H1 (cell line): ENCODE results near the gene SCG2.

ENCODE experiments used
- BCL11A ChIP-seq, 2 experiments: IDR thresholded peaks; one replicate each; pipeline ENCODE4 v1.6.1; 2011; ENCODE audit warnings: low read depth in 2 of 2, low read length in 2 of 2, mild to moderate bottlenecking in 2 of 2
- BRCA1 ChIP-seq: IDR thresholded peaks from 2 replicates; pipeline ENCODE4 v1.6.1; 2012; ENCODE audit warnings: low read depth, low read length, improper control_type of control experiment
- POLR2A ChIP-seq, 2 experiments: IDR thresholded peaks; 1 replicate in 1 of 2; 2 replicates in 1 of 2; pipeline ENCODE4 v1.6.1; 2011; ENCODE audit warnings: low read depth in 2 of 2, low read length in 2 of 2, mild to moderate bottlenecking in 2 of 2; ENCODE audit errors: control extremely low read depth in 1 of 2
- POLR2AphosphoS5 ChIP-seq: IDR thresholded peaks from 2 replicates; pipeline ENCODE4 v1.6.1; 2011; ENCODE audit warnings: low read depth, low read length
- SP1 ChIP-seq: IDR thresholded peaks from 2 replicates; pipeline ENCODE4 v1.6.1; 2011; ENCODE audit warnings: low read depth, low read length
- TEAD4 ChIP-seq: IDR thresholded peaks from 2 replicates; pipeline ENCODE4 v1.6.1; 2012; ENCODE audit warnings: low read depth, low read length, inconsistent platforms, mixed read lengths
- YY1 ChIP-seq: IDR thresholded peaks from 2 replicates; pipeline ENCODE4 v1.6.1; 2011; ENCODE audit warnings: low read depth, mild to moderate bottlenecking, low read length
- TF ChIP-seq, protein P1 (sequence below), 3 experiments: IDR thresholded peaks; 1 replicate in 2 of 3; 2 replicates in 1 of 3; pipeline versions ENCODE4 v1.5.1 to v1.6.1; 2011; ENCODE audit warnings: low read length in 3 of 3, mild to moderate bottlenecking in 3 of 3, inconsistent platforms in 2 of 3, low read depth in 1 of 3, moderate library complexity in 1 of 3; ENCODE audit not compliant: insufficient read depth in 1 of 3; ENCODE audit errors: control extremely low read depth in 1 of 3

DNA sequence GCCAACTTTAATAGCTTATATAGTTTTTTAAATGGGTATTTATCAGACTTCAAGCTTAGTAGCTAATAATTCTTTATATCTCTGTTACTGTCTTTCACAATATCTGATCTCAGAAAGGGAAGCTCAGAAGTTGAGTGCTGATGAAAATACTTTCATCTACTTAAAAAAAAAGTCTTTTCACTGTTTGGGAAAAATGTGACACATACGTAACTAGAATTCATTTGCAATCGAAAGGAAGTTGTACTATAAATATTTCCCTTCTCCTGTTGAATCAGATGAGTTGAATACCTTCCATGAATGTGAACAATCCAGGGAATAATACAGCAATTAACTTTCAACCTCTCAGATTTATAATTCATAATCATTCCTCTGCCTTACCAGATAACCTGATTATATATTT is 811 bp upstream of the SCG2 start:
- TF ChIP-seq, protein P1, sequence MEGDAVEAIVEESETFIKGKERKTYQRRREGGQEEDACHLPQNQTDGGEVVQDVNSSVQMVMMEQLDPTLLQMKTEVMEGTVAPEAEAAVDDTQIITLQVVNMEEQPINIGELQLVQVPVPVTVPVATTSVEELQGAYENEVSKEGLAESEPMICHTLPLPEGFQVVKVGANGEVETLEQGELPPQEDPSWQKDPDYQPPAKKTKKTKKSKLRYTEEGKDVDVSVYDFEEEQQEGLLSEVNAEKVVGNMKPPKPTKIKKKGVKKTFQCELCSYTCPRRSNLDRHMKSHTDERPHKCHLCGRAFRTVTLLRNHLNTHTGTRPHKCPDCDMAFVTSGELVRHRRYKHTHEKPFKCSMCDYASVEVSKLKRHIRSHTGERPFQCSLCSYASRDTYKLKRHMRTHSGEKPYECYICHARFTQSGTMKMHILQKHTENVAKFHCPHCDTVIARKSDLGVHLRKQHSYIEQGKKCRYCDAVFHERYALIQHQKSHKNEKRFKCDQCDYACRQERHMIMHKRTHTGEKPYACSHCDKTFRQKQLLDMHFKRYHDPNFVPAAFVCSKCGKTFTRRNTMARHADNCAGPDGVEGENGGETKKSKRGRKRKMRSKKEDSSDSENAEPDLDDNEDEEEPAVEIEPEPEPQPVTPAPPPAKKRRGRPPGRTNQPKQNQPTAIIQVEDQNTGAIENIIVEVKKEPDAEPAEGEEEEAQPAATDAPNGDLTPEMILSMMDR (IDR thresholded peaks at IDR 0.05; ENCODE audit: control extremely low read depth in 1 of 3, insufficient read depth in 1 of 3, low read depth in 1 of 3, low read length in 3 of 3) = no peak
- TF ChIP-seq BRCA1 = no peak
- no peak for TF ChIP-seq YY1
- TF ChIP-seq POLR2AphosphoS5 = no peak
- no peak for TF ChIP-seq BCL11A (IDR thresholded peaks at IDR 0.05; ENCODE audit: low read depth in 2 of 2, low read length in 2 of 2)
- TF ChIP-seq SP1 = no peak
- TF ChIP-seq TEAD4 = no peak
- TF ChIP-seq POLR2A (IDR thresholded peaks at IDR 0.05; ENCODE audit: control extremely low read depth in 1 of 2, low read depth in 2 of 2, low read length in 2 of 2) = no peak
